ENCODE measurements around the gene RCL1.

The RCL1 gene

DNA sequence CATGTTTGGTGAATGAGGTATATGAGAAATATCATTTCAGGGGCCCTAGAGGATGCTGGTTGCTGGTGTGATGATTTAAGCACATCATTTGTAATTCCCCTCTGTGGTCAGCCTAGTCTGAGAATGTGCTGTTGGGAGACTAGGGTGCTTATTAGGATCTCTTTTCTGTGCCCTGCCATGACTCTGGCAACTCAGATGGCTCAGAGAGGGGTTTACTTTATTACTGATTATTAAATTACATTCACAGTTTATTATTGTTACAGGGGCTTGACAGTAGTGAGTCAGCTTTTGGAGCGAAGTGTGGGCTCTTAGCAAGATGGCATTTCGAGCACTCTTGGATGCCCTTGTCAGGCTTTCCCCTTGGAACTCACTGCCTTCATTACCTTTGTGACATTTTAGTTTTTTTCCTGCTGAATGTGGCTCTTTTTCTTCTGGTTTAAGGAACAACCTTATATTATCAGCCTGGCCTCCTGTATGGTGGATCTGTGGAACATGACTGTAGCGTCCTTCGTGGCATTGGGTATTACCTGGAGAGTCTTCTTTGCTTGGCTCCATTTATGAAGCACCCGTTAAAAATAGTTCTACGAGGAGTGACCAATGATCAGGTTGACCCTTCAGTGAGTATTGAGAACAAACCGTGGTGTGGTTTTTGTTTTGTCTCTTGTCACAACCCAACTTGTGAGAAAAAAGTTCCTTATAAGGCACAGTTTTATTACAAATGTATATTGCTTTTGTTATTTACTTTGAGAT is 33.8 kb downstream of the RCL1 start:
- H4K20me1 ChIP-seq (ENCODE audit: low read depth, low read length): 0 out of 2 replicates have a peak, but pooled peaks cover 4% of the 10 kb centered on the region
- no peaks in the 10 kb centered on the region for H3K9me2 ChIP-seq (replicated peaks; ENCODE audit: insufficient read depth, low read length)
- no peak overlapping the region for H3K4me3 ChIP-seq (ENCODE audit: insufficient read depth, low read length, poor library complexity, severe bottlenecking)
- peaks cover 74% of the 10 kb centered on the region for H3K79me2 ChIP-seq (ENCODE audit: insufficient read depth, low read length)
- H3K4me2 ChIP-seq (ENCODE audit: low read depth, low read length, poor library complexity, severe bottlenecking): no peak overlapping the region
- no peaks in the 10 kb centered on the region; the same call in 1 of the 2 replicates for H3K36me3 ChIP-seq (ENCODE audit: low read length)
- H3K9me3 ChIP-seq (ENCODE audit: insufficient read depth, low read length): no peaks in the 10 kb centered on the region
- no peak overlapping the region for H3K27ac ChIP-seq (ENCODE audit: low read depth, low read length)
- H3K9ac ChIP-seq (ENCODE audit: low read length): no peak overlapping the region
- H2AFZ ChIP-seq (ENCODE audit: low read depth, low read length, severe bottlenecking): no peak overlapping the region
- no peaks in the 10 kb centered on the region for H3K27me3 ChIP-seq (ENCODE audit: low read length)
- TF ChIP-seq, protein P1, sequence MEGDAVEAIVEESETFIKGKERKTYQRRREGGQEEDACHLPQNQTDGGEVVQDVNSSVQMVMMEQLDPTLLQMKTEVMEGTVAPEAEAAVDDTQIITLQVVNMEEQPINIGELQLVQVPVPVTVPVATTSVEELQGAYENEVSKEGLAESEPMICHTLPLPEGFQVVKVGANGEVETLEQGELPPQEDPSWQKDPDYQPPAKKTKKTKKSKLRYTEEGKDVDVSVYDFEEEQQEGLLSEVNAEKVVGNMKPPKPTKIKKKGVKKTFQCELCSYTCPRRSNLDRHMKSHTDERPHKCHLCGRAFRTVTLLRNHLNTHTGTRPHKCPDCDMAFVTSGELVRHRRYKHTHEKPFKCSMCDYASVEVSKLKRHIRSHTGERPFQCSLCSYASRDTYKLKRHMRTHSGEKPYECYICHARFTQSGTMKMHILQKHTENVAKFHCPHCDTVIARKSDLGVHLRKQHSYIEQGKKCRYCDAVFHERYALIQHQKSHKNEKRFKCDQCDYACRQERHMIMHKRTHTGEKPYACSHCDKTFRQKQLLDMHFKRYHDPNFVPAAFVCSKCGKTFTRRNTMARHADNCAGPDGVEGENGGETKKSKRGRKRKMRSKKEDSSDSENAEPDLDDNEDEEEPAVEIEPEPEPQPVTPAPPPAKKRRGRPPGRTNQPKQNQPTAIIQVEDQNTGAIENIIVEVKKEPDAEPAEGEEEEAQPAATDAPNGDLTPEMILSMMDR (IDR thresholded peaks at IDR 0.05; ENCODE audit: insufficient read depth, low read length, poor library complexity, severe bottlenecking): no peak
- no peak for TF ChIP-seq EZH2phosphoT487 (conservative IDR thresholded peaks at IDR 0.05; ENCODE audit: low read length)
- no peaks in the 10 kb centered on the region for H3F3A ChIP-seq (ENCODE audit: insufficient read depth)

GRCh38 chr9:4827224-4827623 is 34.5 kb downstream of the RCL1 start:
- Histone ChIP-seq H3K27me3 (ENCODE audit: low read length) (no peaks in the 10 kb centered on the region), H3K9me2 (replicated peaks; ENCODE audit: insufficient read depth, low read length) (no peaks in the 10 kb centered on the region), H3K36me3 (ENCODE audit: low read length) (no peaks in the 10 kb centered on the region; the same call in 1 of the 2 replicates), H3K4me2 (ENCODE audit: low read depth, low read length, poor library complexity, severe bottlenecking) (no peak overlapping the region), H3F3A (ENCODE audit: insufficient read depth) (no peaks in the 10 kb centered on the region), H4K20me1 (ENCODE audit: low read depth, low read length) (peaks cover 4% of the 10 kb centered on the region; the same call in 1 of the 2 replicates), H3K9ac (ENCODE audit: low read length) (no peak overlapping the region), H3K79me2 (ENCODE audit: insufficient read depth, low read length) (peaks cover 74% of the 10 kb centered on the region), H3K27ac (ENCODE audit: low read depth, low read length) (no peak overlapping the region), H2AFZ (ENCODE audit: low read depth, low read length, severe bottlenecking) (no peak overlapping the region), H3K4me3 (ENCODE audit: insufficient read depth, low read length, poor library complexity, severe bottlenecking) (no peak overlapping the region), H3K9me3 (ENCODE audit: insufficient read depth, low read length) (no peaks in the 10 kb centered on the region)
- TF ChIP-seq, protein P1 (IDR thresholded peaks at IDR 0.05; ENCODE audit: insufficient read depth, low read length, poor library complexity, severe bottlenecking): no peak
- no peak for TF ChIP-seq EZH2phosphoT487 (conservative IDR thresholded peaks at IDR 0.05; ENCODE audit: low read length)

GRCh38 chr9:4828761-4829160 is 36.0 kb downstream of the RCL1 start:
- Histone ChIP-seq H3K9me3 (ENCODE audit: insufficient read depth, low read length) (no peaks in the 10 kb centered on the region), H3F3A (ENCODE audit: insufficient read depth) (no peaks in the 10 kb centered on the region), H3K36me3 (ENCODE audit: low read length) (peaks cover 3% of the 10 kb centered on the region; the same call in 1 of the 2 replicates), H4K20me1 (ENCODE audit: low read depth, low read length) (peaks cover 4% of the 10 kb centered on the region; the same call in 1 of the 2 replicates), H3K9ac (ENCODE audit: low read length) (no peak overlapping the region), H3K27ac (ENCODE audit: low read depth, low read length) (no peak overlapping the region), H3K4me2 (ENCODE audit: low read depth, low read length, poor library complexity, severe bottlenecking) (no peak overlapping the region), H2AFZ (ENCODE audit: low read depth, low read length, severe bottlenecking) (no peak overlapping the region), H3K4me3 (ENCODE audit: insufficient read depth, low read length, poor library complexity, severe bottlenecking) (no peak overlapping the region), H3K9me2 (replicated peaks; ENCODE audit: insufficient read depth, low read length) (no peaks in the 10 kb centered on the region), H3K27me3 (ENCODE audit: low read length) (no peaks in the 10 kb centered on the region), H3K79me2 (ENCODE audit: insufficient read depth, low read length) (peaks cover 60% of the 10 kb centered on the region)
- no peak for TF ChIP-seq EZH2phosphoT487 (conservative IDR thresholded peaks at IDR 0.05; ENCODE audit: low read length)
- TF ChIP-seq, protein P1 (IDR thresholded peaks at IDR 0.05; ENCODE audit: insufficient read depth, low read length, poor library complexity, severe bottlenecking): no peak

All from SU-DHL-6 (cell line).